ENCODE measurements around the gene POLL.

DNA sequence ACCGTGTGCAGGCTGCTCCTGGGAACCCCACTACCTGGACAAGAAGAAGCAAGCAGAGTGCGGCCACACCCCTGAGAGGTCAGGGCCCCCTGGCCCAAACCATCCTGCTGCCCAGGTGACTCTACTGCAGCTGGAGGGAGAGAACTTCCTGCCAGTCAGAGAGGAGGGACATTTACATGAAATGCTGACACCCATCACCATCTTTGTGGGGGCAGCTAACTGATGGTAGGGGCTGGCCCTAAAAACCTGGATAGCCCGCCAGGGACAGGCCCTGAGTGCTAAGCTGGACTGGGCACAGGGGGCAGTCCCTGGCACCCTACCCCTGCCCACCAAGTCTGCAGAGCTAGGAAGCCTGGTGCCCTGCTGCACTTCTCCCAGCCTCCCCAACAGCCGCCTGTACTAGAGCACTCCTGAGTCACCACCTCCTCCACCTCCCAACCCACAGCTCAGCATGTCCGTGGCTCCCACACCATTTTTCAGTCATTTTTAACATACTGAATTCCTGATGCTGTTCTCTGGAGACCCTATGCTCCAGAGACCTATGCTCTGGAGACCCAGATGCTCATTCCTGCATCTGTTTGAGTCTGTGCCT lies 27.6 kb upstream of the POLL start:
- TF ChIP-seq EP300 (IDR thresholded peaks at IDR 0.05) (no peak), POLR2A (IDR thresholded peaks at IDR 0.05; ENCODE audit: low read length) (no peak), GATA3 (IDR thresholded peaks at IDR 0.05; ENCODE audit: borderline replicate concordance) (no peak), CTCF (IDR thresholded peaks at IDR 0.05) (no peak), REST (IDR thresholded peaks at IDR 0.05) (no peak), JUNB (IDR thresholded peaks at IDR 0.05) (no peak), BHLHE40 (IDR thresholded peaks at IDR 0.05; ENCODE audit: low read depth, low read length) (no peak), SMC3 (IDR thresholded peaks at IDR 0.05) (no peak), POLR2AphosphoS2 (conservative IDR thresholded peaks at IDR 0.05; ENCODE audit: low read length) (no peak), SREBF2 (IDR thresholded peaks at IDR 0.05) (no peak), RAD21 (conservative IDR thresholded peaks at IDR 0.05 in 1 of 2, IDR thresholded peaks at IDR 0.05 in 1 of 2) (no peak), CEBPB (IDR thresholded peaks at IDR 0.05) (no peak)
- TF ChIP-seq, protein P1, sequence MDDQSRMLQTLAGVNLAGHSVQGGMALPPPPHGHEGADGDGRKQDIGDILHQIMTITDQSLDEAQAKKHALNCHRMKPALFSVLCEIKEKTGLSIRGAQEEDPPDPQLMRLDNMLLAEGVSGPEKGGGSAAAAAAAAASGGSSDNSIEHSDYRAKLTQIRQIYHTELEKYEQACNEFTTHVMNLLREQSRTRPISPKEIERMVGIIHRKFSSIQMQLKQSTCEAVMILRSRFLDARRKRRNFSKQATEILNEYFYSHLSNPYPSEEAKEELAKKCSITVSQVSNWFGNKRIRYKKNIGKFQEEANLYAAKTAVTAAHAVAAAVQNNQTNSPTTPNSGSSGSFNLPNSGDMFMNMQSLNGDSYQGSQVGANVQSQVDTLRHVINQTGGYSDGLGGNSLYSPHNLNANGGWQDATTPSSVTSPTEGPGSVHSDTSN (IDR thresholded peaks at IDR 0.05): no peak
